Measurements from ENCODE around the gene CD200R1. TPM values are rescaled to one million over a fixed set of nuclear protein-coding genes. Genes with fewer than 3 reads are reported as not detected.
A peak's percentile ranks its signal among the peaks of the same experiment; 100 is the strongest.

The CD200R1 gene
- total and polyA plus RNA-seq, 2 donors (not counting 1 experiment from before 2014, with no cell fraction given) = 3.6 to 3.7 TPM

DNA sequence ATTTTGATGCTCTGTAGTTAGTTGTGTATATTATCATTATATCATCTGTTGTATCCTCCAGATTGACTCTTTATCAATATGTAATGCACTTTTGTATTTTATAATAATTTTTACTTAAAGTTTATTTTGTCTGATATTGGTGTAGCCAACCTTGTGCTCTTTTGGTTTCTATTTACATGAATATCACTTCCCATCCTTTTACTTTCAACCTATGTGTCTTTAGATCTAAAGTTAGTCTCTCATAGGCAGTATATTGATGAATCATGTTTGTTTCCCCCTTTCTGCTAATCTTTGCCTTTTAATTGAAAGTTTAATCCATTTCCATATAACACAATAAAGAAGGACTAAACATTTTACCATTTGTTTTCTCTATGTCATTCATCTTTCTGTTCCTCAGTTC is 100.2 kb downstream of the CD200R1 start:
- Histone ChIP-seq H3K27ac (ENCODE audit: low read length in 2 of 2) (peak overlapping the region in 1 of 2 donors; percentile 15), H4K20me1 (ENCODE audit: control insufficient read depth, insufficient read depth, low read length, poor library complexity, severe bottlenecking) (no peaks in the 10 kb centered on the region), H3K9ac (ENCODE audit: low read length) (peak overlapping the region; percentile 46), H3K79me2 (ENCODE audit: control insufficient read depth, insufficient read depth, low read length) (no peaks in the 10 kb centered on the region), H3K4me3 (ENCODE audit: control extremely low read depth in 1 of 5, extremely low read depth in 1 of 5, insufficient read depth in 1 of 5, low read depth in 2 of 5, low read length in 4 of 5) (peak overlapping the region in 2 of 5 experiments; percentile 32 to 53), H3K4me1 (ENCODE audit: control insufficient read depth in 2 of 2, insufficient read depth in 2 of 2, low read length in 2 of 2) (peaks cover 18 to 26% of the 10 kb centered on the region in 2 donors), H3K36me3 (replicated peaks in 1 of 2; ENCODE audit: control extremely low read depth in 1 of 2, control insufficient read depth in 1 of 2, extremely low read depth in 1 of 2, insufficient read depth in 2 of 2, low read length in 1 of 2) (no peaks in the 10 kb centered on the region), H2AFZ (ENCODE audit: insufficient read depth, low read depth, low read length, poor library complexity, severe bottlenecking) (peak overlapping the region; percentile 16), H3K27me3 (replicated peaks in 1 of 4; ENCODE audit: control extremely low read depth in 1 of 4, control insufficient read depth in 3 of 4, insufficient read depth in 4 of 4, low read length in 3 of 4) (no peaks in the 10 kb centered on the region), H3K9me3 (ENCODE audit: control extremely low read depth in 1 of 3, control insufficient read depth in 2 of 3, insufficient read depth in 1 of 3, low read length in 2 of 3) (peaks cover 4 to 17% (median 14%) of the 10 kb centered on the region in 3 donors), H3K4me2 (replicated peaks; ENCODE audit: low read depth, low read length, poor library complexity, severe bottlenecking) (peak overlapping the region; percentile 60)
- no peaks in the 10 kb centered on the region for H3K27me3 Mint-ChIP-seq
- ChIA-PET POLR2A (no interaction called here), CTCF (no interaction called here)
- peak overlapping the region; percentile 74 for H3K4me3 Mint-ChIP-seq
- no peak for DNase-seq
- H3K4me1 Mint-ChIP-seq = peaks cover 37% of the 10 kb centered on the region
- H3K9me3 Mint-ChIP-seq (ENCODE audit: insufficient read depth) = peaks cover 4% of the 10 kb centered on the region
- intact Hi-C loops (cut with micrococcal nuclease) = loop anchor here (5.0 to 10.0 kb wide), 2 partner anchors 33 to 300 kb away; no protein-coding TSS in a partner anchor
- TF ChIP-seq EZH2 (IDR thresholded peaks at IDR 0.05; ENCODE audit: borderline replicate concordance, insufficient read depth, low read depth, low read length, poor library complexity, severe bottlenecking) = no peak
- TF ChIP-seq, protein P1, sequence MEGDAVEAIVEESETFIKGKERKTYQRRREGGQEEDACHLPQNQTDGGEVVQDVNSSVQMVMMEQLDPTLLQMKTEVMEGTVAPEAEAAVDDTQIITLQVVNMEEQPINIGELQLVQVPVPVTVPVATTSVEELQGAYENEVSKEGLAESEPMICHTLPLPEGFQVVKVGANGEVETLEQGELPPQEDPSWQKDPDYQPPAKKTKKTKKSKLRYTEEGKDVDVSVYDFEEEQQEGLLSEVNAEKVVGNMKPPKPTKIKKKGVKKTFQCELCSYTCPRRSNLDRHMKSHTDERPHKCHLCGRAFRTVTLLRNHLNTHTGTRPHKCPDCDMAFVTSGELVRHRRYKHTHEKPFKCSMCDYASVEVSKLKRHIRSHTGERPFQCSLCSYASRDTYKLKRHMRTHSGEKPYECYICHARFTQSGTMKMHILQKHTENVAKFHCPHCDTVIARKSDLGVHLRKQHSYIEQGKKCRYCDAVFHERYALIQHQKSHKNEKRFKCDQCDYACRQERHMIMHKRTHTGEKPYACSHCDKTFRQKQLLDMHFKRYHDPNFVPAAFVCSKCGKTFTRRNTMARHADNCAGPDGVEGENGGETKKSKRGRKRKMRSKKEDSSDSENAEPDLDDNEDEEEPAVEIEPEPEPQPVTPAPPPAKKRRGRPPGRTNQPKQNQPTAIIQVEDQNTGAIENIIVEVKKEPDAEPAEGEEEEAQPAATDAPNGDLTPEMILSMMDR (IDR thresholded peaks at IDR 0.05) = no peak
- ATAC-seq (ENCODE audit: low read depth) = peak; percentile 31
- H3K27ac Mint-ChIP-seq = peak overlapping the region; percentile 79

DNA sequence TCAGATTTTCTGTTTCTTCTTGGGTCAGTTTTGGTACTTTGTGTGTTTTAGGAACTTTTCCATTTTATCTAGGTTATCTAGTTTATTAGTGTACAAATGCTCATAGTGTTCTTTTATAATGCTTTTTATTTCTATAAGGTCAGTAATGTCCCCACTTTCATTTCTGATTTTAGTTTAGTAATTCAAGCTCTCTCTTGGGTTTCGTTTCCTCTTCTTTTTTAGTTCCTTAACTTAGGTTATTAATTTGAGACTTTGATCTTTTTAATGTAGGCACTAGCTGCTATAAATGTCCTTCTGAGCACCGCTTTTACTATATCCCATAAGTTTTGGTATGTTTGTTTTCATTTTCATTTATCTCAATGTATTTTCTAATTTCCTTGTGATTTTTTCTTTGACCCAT is 101.3 kb downstream of the CD200R1 start:
- Histone ChIP-seq H3K9ac (ENCODE audit: low read length) (peak overlapping the region; percentile 46), H3K36me3 (replicated peaks in 1 of 2; ENCODE audit: control extremely low read depth in 1 of 2, control insufficient read depth in 1 of 2, extremely low read depth in 1 of 2, insufficient read depth in 2 of 2, low read length in 1 of 2) (no peaks in the 10 kb centered on the region), H3K27me3 (replicated peaks in 1 of 4; ENCODE audit: control extremely low read depth in 1 of 4, control insufficient read depth in 3 of 4, insufficient read depth in 4 of 4, low read length in 3 of 4) (no peaks in the 10 kb centered on the region), H3K4me2 (replicated peaks; ENCODE audit: low read depth, low read length, poor library complexity, severe bottlenecking) (peak overlapping the region; percentile 60), H4K20me1 (ENCODE audit: control insufficient read depth, insufficient read depth, low read length, poor library complexity, severe bottlenecking) (no peaks in the 10 kb centered on the region), H3K9me3 (ENCODE audit: control extremely low read depth in 1 of 3, control insufficient read depth in 2 of 3, insufficient read depth in 1 of 3, low read length in 2 of 3) (peaks cover 6 to 19% (median 17%) of the 10 kb centered on the region in 3 donors), H3K4me1 (ENCODE audit: control insufficient read depth in 2 of 2, insufficient read depth in 2 of 2, low read length in 2 of 2) (peaks cover 18 to 26% of the 10 kb centered on the region in 2 donors), H3K27ac (ENCODE audit: low read length in 2 of 2) (no peak overlapping the region), H3K4me3 (ENCODE audit: control extremely low read depth in 1 of 5, extremely low read depth in 1 of 5, insufficient read depth in 1 of 5, low read depth in 2 of 5, low read length in 4 of 5) (peak overlapping the region in 1 of 5 experiments; percentile 53), H3K79me2 (ENCODE audit: control insufficient read depth, insufficient read depth, low read length) (no peaks in the 10 kb centered on the region), H2AFZ (ENCODE audit: insufficient read depth, low read depth, low read length, poor library complexity, severe bottlenecking) (no peak overlapping the region)
- intact Hi-C loops (cut with micrococcal nuclease) = loop anchor here (2.0 to 10.0 kb wide), 3 partner anchors 17 to 299 kb away; no protein-coding TSS in a partner anchor
- TF ChIP-seq, protein P1 (IDR thresholded peaks at IDR 0.05) = no peak
- peaks cover 5% of the 10 kb centered on the region for H3K9me3 Mint-ChIP-seq (ENCODE audit: insufficient read depth)
- CTCF ChIA-PET = interaction anchor here (1.1 kb wide), 1 partner anchor 106 kb away, joined by 3 read pairs; no protein-coding TSS in a partner anchor
- peak; percentile 62 for ATAC-seq (ENCODE audit: low read depth)
- WGBS (ENCODE audit: insufficient coverage) = no CpG with 5 or more reads among the region's 2 CpGs
- peak; percentile 56 for DNase-seq
- H3K27ac Mint-ChIP-seq = peak overlapping the region; percentile 85
- POLR2A ChIA-PET = no interaction called here
- H3K4me3 Mint-ChIP-seq = peak overlapping the region; percentile 74
- peaks cover 36% of the 10 kb centered on the region for H3K4me1 Mint-ChIP-seq
- H3K27me3 Mint-ChIP-seq = no peaks in the 10 kb centered on the region
